Measurements from ENCODE around the gene TMED4.

DNA sequence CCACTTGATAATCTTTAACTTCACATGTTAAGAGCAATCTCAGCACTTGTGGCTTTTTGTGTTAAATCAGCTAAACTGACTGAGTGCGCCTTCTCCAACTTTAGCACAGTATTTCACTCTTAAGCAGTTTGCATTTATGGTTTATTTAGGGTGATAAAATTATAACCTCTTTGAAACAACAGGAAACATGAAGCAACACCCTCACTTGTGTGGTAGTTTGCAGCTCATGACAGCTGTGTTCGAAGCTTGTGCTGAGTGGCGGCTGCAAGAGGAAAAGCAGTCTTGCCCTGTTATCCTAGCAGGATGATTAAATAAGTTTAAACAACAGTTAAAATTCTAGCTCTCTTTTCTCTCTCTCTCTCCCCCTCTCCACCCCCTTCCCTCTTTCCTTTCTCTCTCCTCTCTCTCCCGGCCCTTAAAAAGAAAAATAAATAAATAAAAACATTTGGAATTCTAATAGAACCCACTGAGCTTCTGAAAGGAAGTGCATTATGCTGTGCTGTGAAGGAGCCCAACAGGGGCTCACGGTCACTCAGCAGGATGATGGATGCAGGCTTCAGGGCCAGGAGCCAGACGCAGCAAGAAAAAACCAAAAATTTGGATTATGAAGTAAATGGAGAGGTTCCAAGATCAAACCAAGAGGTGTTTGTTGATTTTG is 49.6 kb upstream of the TMED4 start:
- TF ChIP-seq, protein P1, sequence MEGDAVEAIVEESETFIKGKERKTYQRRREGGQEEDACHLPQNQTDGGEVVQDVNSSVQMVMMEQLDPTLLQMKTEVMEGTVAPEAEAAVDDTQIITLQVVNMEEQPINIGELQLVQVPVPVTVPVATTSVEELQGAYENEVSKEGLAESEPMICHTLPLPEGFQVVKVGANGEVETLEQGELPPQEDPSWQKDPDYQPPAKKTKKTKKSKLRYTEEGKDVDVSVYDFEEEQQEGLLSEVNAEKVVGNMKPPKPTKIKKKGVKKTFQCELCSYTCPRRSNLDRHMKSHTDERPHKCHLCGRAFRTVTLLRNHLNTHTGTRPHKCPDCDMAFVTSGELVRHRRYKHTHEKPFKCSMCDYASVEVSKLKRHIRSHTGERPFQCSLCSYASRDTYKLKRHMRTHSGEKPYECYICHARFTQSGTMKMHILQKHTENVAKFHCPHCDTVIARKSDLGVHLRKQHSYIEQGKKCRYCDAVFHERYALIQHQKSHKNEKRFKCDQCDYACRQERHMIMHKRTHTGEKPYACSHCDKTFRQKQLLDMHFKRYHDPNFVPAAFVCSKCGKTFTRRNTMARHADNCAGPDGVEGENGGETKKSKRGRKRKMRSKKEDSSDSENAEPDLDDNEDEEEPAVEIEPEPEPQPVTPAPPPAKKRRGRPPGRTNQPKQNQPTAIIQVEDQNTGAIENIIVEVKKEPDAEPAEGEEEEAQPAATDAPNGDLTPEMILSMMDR (IDR thresholded peaks at IDR 0.05): no peak
- no peak for TF ChIP-seq POLR2A (IDR thresholded peaks at IDR 0.05)
- peak in 1 of 2 donors; percentile 57 for TF ChIP-seq EP300 (IDR thresholded peaks at IDR 0.05)
